Thyroid gland (tissue), 4 donors: ENCODE measurements around the gene CYP2C8. TPM values are rescaled to one million over a fixed set of nuclear protein-coding genes. Genes with fewer than 3 reads are reported as not detected.
"Not testable (repeated sequence)": the region's sequence is repeated elsewhere in the genome, so short reads cannot be mapped to it uniquely, and the experiment has no call there.

Experiments
- DNase-seq, 2 donors: peaks; one replicate each; pipeline ENCODE4 v3.0.0-alpha.2; 2019
- H3K27ac ChIP-seq, 3 donors: fragments of 200-600 bp; sonication (generic); 1 replicate in 2 of 3; 2 replicates in 1 of 3; pipeline ENCODE4 v1.5.1; 2016 to 2019; ENCODE audit warnings: mild to moderate bottlenecking in 1 of 3, moderate library complexity in 1 of 3
- H3K27me3 ChIP-seq: fragments of 200-600 bp; sonication (generic); one replicate; pipeline ENCODE4 v1.5.1; 2019
- H3K36me3 ChIP-seq, 2 donors: fragments of 200-600 bp; sonication (generic); one replicate each; pipeline ENCODE4 v1.5.1; 2016 to 2019
- H3K4me1 ChIP-seq, 2 donors: fragments of 200-600 bp; sonication (generic); one replicate each; pipeline ENCODE4 v1.5.1; 2017 to 2019
- H3K4me3 ChIP-seq, 3 donors: fragments of 200-600 bp; sonication (generic); replicated peaks in 1 of 3; 1 replicate in 2 of 3; 2 replicates in 1 of 3; pipeline ENCODE4 v1.5.1; 2016; ENCODE audit warnings: mild to moderate bottlenecking in 1 of 3
- H3K9me3 ChIP-seq: fragments of 200-600 bp; sonication (generic); one replicate; pipeline ENCODE4 v1.5.1; 2017
- POLR2A ChIP-seq, 2 donors: fragments of 450-650 bp; IDR thresholded peaks; one replicate each; pipeline ENCODE4 v1.6.1; 2017; ENCODE audit warnings: antibody characterized with exemption in 2 of 2, mild to moderate bottlenecking in 2 of 2, moderate library complexity in 1 of 2
- WGBS, 2 donors: methylation state at CpG; one replicate each; pipeline ENCODE4 v1.1.5; 2017; 5-methylcytosine and 5-hydroxymethylcytosine counted together
- intact Hi-C: fragments of 100-400 bp; cut with DNase I; formaldehyde crosslinking; loops from one replicate; pipeline ENCODE4 v1.15.1; 2023
- total RNA-seq, 4 donors: library from RNA; depleted of rRNA; stranded (reverse); fragments of >200 nt; gene quantifications; one replicate each; pipeline ENCODE4 v1.2.3, GENCODE V29; 2016
- TF ChIP-seq, protein P1 (sequence below), 6 experiments: fragments of 200-600 bp in 3 of 6; fragments of 450-650 bp in 3 of 6; sonication (generic) in 3 of 6; IDR thresholded peaks; one replicate each; pipeline ENCODE4 v1.5.1; 2016 to 2019; ENCODE audit warnings: antibody characterized with exemption in 6 of 6, mild to moderate bottlenecking in 2 of 6, inconsistent platforms in 1 of 6, moderate library complexity in 1 of 6

Gene CYP2C8
- total RNA-seq, 4 donors from 2014 or later = 0.40 to 3.4 (median 1.6) TPM; not detected in 1

DNA sequence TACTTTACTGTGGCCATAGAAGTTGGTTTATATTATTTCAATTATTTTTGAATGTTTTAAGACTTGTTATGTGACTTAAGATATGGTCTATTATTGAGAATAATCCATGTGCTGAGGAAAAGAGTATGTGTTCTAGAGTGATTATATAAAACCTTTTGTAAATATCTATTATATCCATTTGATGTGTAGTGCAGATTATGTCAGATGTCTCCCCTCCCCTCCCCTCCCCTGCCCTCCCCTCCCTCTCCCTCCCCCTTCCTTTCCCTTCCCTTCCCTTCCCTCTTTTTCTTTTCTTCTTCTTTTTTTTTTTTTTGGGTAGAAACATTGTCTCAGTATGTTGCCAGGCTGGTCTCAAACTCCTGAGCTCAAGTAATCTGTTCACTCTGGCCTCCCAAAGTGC, 8.3 kb upstream of the CYP2C8 start:
- Histone ChIP-seq H3K27me3 (no peaks in the 10 kb centered on the region), H3K36me3 (no peaks in the 10 kb centered on the region), H3K4me1 (no peaks in the 10 kb centered on the region), H3K9me3 (no peaks in the 10 kb centered on the region), H3K27ac (no peak overlapping the region), H3K4me3 (no peak overlapping the region)
- intact Hi-C loops = no loop called here
- DNase-seq = no peak
- TF ChIP-seq POLR2A (IDR thresholded peaks at IDR 0.05) = no peak
- TF ChIP-seq, protein P1, sequence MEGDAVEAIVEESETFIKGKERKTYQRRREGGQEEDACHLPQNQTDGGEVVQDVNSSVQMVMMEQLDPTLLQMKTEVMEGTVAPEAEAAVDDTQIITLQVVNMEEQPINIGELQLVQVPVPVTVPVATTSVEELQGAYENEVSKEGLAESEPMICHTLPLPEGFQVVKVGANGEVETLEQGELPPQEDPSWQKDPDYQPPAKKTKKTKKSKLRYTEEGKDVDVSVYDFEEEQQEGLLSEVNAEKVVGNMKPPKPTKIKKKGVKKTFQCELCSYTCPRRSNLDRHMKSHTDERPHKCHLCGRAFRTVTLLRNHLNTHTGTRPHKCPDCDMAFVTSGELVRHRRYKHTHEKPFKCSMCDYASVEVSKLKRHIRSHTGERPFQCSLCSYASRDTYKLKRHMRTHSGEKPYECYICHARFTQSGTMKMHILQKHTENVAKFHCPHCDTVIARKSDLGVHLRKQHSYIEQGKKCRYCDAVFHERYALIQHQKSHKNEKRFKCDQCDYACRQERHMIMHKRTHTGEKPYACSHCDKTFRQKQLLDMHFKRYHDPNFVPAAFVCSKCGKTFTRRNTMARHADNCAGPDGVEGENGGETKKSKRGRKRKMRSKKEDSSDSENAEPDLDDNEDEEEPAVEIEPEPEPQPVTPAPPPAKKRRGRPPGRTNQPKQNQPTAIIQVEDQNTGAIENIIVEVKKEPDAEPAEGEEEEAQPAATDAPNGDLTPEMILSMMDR (IDR thresholded peaks at IDR 0.05) = no peak

- TF ChIP-seq, protein P1 (IDR thresholded peaks at IDR 0.05) = no peak
- TF ChIP-seq POLR2A (IDR thresholded peaks at IDR 0.05) = no peak
- Histone ChIP-seq H3K36me3 (no peaks in the 10 kb centered on the region), H3K9me3 (no peaks in the 10 kb centered on the region), H3K27me3 (no peaks in the 10 kb centered on the region), H3K4me3 (no peak overlapping the region), H3K27ac (no peak overlapping the region), H3K4me1 (peaks cover 4 to 5% of the 10 kb centered on the region in 2 donors)
- 57 to 72% methylated on average over 3 of the region's 3 CpGs for WGBS, 2 donors
- no peak for DNase-seq
- intact Hi-C loops = no loop called here
Measured at GRCh38 chr10:95071107-95071660, 1.9 kb upstream of the CYP2C8 start.

DNA sequence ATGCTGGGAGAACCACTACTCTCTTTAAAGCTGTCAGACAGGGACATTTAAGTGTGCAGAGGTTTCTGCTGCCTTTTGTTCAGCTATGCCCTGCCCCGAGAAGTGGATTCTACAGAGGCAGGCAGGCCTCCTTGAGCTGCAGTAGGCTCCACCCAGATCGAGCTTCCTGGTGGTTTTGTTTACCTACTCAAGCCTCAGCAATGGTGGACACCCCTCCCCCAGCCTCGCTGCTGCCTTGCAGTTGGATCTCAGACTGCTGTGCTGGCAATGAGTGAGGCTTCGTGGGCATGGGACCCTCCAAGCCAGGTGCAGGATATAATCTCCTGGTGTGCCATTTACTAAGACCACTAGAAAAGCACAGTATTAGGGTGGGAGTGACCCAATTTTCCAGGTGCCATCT, 5.2 kb downstream of the CYP2C8 start:
- intact Hi-C loops, H3K27ac ChIP-seq, H3K9me3 ChIP-seq, DNase-seq, H3K36me3 ChIP-seq, H3K4me3 ChIP-seq, H3K27me3 ChIP-seq, H3K4me1 ChIP-seq: not testable (repeated sequence)
- WGBS, 2 donors = 88 to 94% methylated on average over 2 to 4 of the region's 4 CpGs

GRCh38 chr10:95056744-95057363, 12.4 kb downstream of the CYP2C8 start:
- Histone ChIP-seq H3K36me3 (no peaks in the 10 kb centered on the region), H3K27me3 (no peaks in the 10 kb centered on the region), H3K27ac (no peak overlapping the region), H3K4me1 (no peaks in the 10 kb centered on the region), H3K4me3 (no peak overlapping the region), H3K9me3 (no peaks in the 10 kb centered on the region)
- DNase-seq = no peak
- no peak for TF ChIP-seq POLR2A (IDR thresholded peaks at IDR 0.05)
- TF ChIP-seq, protein P1 (IDR thresholded peaks at IDR 0.05) = no peak
- intact Hi-C loops = no loop called here
- WGBS, 2 donors = 89 to 91% methylated on average over 3 of the region's 3 CpGs

DNA sequence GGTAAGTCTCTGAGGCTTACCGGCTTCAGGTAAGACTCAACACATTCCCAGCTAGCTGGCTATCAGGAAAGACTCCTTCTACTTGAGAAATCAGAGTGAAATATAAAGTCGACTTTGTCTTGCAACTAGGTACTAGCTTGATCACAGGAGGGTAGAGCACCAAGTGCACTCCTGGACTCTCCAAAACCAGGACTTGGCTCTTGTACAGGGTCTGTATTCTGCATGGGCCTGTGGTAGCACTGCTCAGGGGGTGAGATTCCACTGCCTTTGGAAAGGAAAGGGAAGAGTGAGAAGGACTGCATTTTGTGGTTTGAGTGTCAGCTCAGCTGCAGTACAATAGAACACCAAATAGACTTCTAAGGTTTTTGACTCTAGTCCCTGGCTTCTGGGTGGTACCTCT, 19.4 kb downstream of the CYP2C8 start:
- Histone ChIP-seq H3K27ac (peak overlapping the region; percentile 58 to 77 (median 77)), H3K4me1 (peaks cover 18 to 20% of the 10 kb centered on the region in 2 donors), H3K27me3 (no peaks in the 10 kb centered on the region), H3K36me3 (no peaks in the 10 kb centered on the region), H3K4me3 (no peak overlapping the region), H3K9me3 (no peaks in the 10 kb centered on the region)
- intact Hi-C loops = no loop called here
- TF ChIP-seq POLR2A (IDR thresholded peaks at IDR 0.05) = no peak
- TF ChIP-seq, protein P1 (IDR thresholded peaks at IDR 0.05) = no peak
- DNase-seq = peak; percentile 55 to 76
- WGBS, 2 donors = 39 to 58% methylated on average over 2 of the region's 2 CpGs
